Ishikawa (cell line): ENCODE data around the gene LRRC4.

Source experiments
- CEBPB ChIP-seq: IDR thresholded peaks from 2 replicates; pipeline ENCODE4 v1.6.1; 2012
- CREB1 ChIP-seq: IDR thresholded peaks from 2 replicates; pipeline ENCODE4 v1.6.1; 2012; ENCODE audit warnings: low read depth
- EGR1 ChIP-seq: IDR thresholded peaks from 2 replicates; pipeline ENCODE4 v1.6.1; 2012
- EP300 ChIP-seq: IDR thresholded peaks from 2 replicates; pipeline ENCODE4 v1.6.1; 2012; ENCODE audit warnings: borderline replicate concordance
- FOXM1 ChIP-seq: IDR thresholded peaks from 2 replicates; pipeline ENCODE4 v1.6.1; 2012; ENCODE audit warnings: low read depth, borderline replicate concordance
- NFIC ChIP-seq: IDR thresholded peaks from 2 replicates; pipeline ENCODE4 v1.6.1; 2012
- RAD21 ChIP-seq: IDR thresholded peaks from 2 replicates; pipeline ENCODE4 v1.6.1; 2012; ENCODE audit warnings: low read depth
- TAF1 ChIP-seq: IDR thresholded peaks from 2 replicates; pipeline ENCODE4 v1.6.1; 2012; ENCODE audit warnings: low read depth, mild to moderate bottlenecking
- TCF12 ChIP-seq: IDR thresholded peaks from 2 replicates; pipeline ENCODE4 v1.6.1; 2012; ENCODE audit warnings: low read depth
- TEAD4 ChIP-seq: IDR thresholded peaks from 2 replicates; pipeline ENCODE4 v1.6.1; 2012
- YY1 ChIP-seq: IDR thresholded peaks from 2 replicates; pipeline ENCODE4 v1.6.1; 2012; ENCODE audit warnings: low read depth
- ZBTB7A ChIP-seq: IDR thresholded peaks from 2 replicates; pipeline ENCODE4 v1.6.1; 2012; ENCODE audit warnings: low read depth
- TF ChIP-seq, protein P1 (sequence below): IDR thresholded peaks from 2 replicates; pipeline ENCODE4 v1.6.1; 2012
- TF ChIP-seq, protein P2 (sequence below): IDR thresholded peaks from 2 replicates; pipeline ENCODE4 v1.6.1; 2012
- TF ChIP-seq, protein P3 (sequence below): IDR thresholded peaks from 2 replicates; pipeline ENCODE4 v1.6.1; 2012; ENCODE audit warnings: low read depth, mild to moderate bottlenecking

The LRRC4 gene

DNA sequence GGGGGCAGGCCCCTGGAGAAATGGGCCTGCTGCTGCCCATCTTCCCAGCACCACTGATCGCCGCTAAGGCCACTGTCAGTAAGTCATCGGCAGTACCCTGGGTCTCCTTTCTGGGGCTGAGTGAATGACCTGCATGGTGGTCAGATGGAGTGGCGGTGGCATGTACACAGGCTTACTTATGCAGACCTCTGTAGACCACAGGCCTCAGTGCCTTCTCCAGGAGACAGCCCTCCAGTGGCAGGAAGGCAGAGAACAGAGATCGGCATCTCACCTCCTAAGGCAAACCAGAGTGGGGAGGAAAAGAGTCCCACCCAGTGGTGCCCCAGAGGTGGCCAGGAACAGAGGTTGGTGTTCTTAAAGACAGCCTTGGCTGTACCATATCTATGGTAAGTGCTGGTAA is 22.8 kb upstream of the LRRC4 start:
- TF ChIP-seq EGR1 (no peak), ZBTB7A (no peak), YY1 (no peak), CEBPB (no peak), CREB1 (no peak), TCF12 (no peak), TAF1 (no peak), RAD21 (no peak), NFIC (no peak), EP300 (no peak), FOXM1 (no peak), TEAD4 (no peak)
- TF ChIP-seq, protein P1, sequence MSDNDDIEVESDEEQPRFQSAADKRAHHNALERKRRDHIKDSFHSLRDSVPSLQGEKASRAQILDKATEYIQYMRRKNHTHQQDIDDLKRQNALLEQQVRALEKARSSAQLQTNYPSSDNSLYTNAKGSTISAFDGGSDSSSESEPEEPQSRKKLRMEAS, result no peak
- TF ChIP-seq, protein P2, sequence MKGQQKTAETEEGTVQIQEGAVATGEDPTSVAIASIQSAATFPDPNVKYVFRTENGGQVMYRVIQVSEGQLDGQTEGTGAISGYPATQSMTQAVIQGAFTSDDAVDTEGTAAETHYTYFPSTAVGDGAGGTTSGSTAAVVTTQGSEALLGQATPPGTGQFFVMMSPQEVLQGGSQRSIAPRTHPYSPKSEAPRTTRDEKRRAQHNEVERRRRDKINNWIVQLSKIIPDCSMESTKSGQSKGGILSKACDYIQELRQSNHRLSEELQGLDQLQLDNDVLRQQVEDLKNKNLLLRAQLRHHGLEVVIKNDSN, result no peak
- TF ChIP-seq, protein P3, sequence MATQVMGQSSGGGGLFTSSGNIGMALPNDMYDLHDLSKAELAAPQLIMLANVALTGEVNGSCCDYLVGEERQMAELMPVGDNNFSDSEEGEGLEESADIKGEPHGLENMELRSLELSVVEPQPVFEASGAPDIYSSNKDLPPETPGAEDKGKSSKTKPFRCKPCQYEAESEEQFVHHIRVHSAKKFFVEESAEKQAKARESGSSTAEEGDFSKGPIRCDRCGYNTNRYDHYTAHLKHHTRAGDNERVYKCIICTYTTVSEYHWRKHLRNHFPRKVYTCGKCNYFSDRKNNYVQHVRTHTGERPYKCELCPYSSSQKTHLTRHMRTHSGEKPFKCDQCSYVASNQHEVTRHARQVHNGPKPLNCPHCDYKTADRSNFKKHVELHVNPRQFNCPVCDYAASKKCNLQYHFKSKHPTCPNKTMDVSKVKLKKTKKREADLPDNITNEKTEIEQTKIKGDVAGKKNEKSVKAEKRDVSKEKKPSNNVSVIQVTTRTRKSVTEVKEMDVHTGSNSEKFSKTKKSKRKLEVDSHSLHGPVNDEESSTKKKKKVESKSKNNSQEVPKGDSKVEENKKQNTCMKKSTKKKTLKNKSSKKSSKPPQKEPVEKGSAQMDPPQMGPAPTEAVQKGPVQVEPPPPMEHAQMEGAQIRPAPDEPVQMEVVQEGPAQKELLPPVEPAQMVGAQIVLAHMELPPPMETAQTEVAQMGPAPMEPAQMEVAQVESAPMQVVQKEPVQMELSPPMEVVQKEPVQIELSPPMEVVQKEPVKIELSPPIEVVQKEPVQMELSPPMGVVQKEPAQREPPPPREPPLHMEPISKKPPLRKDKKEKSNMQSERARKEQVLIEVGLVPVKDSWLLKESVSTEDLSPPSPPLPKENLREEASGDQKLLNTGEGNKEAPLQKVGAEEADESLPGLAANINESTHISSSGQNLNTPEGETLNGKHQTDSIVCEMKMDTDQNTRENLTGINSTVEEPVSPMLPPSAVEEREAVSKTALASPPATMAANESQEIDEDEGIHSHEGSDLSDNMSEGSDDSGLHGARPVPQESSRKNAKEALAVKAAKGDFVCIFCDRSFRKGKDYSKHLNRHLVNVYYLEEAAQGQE, result no peak

DNA sequence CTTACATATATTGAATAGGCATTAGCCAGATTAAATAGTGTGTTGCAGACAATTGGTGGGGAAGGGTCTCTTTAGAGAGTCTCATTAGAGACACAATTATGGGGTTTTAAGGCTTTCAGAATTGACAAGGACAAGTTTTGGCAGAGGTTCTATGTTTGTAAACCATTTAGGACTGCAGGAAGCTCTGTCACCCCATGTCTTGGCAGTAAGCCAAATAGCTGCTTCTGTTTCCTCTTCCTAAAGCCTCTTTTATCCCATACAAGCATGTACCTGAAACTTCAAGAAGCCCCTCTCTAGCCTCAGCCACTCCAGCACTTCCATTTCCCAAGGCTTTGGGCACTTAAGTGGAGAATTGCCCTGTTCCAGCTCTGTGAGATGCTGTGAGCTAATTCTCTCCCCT is 21.8 kb upstream of the LRRC4 start:
- TF ChIP-seq, protein P1, result no peak
- peak; percentile 68 for TF ChIP-seq NFIC

DNA sequence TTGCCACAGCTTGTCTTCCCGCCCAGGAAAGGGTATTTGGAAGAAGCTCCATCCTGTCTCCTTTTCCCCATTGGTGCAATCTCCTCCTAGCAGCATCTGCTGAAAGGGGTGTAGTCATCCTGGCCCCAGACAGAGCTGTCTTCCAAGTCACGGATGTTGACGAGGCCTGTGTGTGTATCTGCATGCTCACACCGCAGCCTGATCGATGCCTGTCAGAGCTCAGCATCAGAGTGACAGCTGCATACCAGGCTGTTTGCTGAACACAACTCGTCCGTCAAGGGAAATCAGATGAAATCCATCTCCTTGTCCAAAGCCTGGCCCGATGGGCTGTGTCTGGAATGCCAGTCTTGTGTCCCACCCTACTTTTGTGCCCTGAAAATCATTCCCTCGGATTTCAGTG is 21.2 kb upstream of the LRRC4 start:
- TF ChIP-seq TEAD4 (no peak), CREB1 (no peak)

DNA sequence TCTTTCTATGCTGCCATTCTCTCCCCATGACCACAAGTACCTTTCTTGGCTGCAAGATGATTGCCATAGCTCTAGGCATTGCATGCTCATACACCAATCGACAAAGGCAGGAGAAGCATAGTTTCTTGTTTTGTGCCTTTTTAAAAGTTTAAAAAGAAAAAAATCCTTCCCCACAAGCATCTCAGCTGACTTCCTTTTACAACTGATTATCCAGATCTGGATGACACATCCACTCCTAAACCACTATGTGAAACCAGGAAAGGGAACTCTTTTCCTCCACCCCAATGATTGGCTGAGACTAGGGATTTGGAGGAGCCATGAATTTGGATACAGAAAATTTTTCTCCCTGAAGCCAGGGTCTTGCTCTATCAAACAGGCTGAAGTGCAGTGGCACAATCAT is 14.5 kb upstream of the LRRC4 start:
- no peak for TF ChIP-seq TAF1
- TF ChIP-seq, protein P3, result no peak
- no peak for TF ChIP-seq YY1
- no peak for TF ChIP-seq NFIC
- no peak for TF ChIP-seq EP300
- TF ChIP-seq RAD21, result no peak
- no peak for TF ChIP-seq FOXM1

DNA sequence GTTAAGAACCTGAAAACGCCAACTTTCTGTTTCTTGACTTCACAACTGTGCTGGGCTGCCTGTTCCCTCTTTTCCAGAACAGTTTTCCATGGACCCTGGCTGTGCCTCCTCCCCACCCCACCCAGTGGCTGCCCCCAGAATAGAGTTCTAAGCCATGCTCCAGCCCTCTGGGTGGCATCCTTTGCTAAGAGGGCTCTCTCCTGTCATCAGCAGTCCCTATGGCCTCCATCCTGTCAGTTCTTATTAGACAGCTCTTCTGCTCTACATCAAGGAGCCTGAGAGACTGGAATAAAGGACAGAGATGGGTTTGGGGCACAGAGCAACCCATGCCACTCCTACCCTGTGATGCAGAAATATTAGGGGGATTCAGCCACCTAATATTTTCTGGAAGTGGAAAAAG is 13.9 kb upstream of the LRRC4 start:
- TF ChIP-seq, protein P1, result no peak
- no peak for TF ChIP-seq TCF12
- no peak for TF ChIP-seq NFIC
- TF ChIP-seq EGR1, result no peak
- TF ChIP-seq RAD21, result no peak
- TF ChIP-seq, protein P2, result no peak
- TF ChIP-seq TAF1, result no peak
- no peak for TF ChIP-seq ZBTB7A
- TF ChIP-seq CEBPB, result no peak
- no peak for TF ChIP-seq YY1
- no peak for TF ChIP-seq EP300
- TF ChIP-seq TEAD4, result no peak
- TF ChIP-seq FOXM1, result no peak

DNA sequence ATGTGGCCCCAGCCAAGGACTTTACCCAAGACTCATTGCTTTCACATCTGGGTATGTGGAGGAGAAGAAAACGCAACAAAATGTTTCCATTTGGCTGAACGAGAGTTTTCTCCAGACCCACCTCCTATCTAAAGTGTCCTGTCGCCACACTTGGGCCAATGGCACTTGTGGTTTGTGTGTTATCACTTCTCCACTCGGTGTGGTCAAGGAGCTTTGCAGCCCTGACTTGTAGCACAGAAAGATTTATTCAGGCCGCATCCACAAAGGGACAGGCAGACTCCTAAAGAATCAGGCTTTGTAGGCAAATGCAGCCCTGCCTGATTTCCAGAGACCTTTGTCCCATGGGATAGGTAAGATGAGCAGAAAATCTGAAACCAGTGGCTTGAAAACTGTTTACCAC is 12.8 kb upstream of the LRRC4 start:
- TF ChIP-seq CEBPB, result no peak
- TF ChIP-seq NFIC, result no peak
- TF ChIP-seq, protein P3, result no peak
- no peak for TF ChIP-seq TCF12
- TF ChIP-seq RAD21, result no peak
- TF ChIP-seq FOXM1, result no peak
- TF ChIP-seq CREB1, result no peak
- TF ChIP-seq, protein P2, result no peak
- TF ChIP-seq, protein P1, result no peak
- no peak for TF ChIP-seq EGR1
- no peak for TF ChIP-seq TAF1
